Measurements from ENCODE around the gene KCNMA1. TPM values are rescaled to one million over a fixed set of nuclear protein-coding genes. Genes with fewer than 3 reads are reported as not detected.

Gene KCNMA1
- total RNA-seq, 1 experiment from 2014 or later, result 0.49 TPM

DNA sequence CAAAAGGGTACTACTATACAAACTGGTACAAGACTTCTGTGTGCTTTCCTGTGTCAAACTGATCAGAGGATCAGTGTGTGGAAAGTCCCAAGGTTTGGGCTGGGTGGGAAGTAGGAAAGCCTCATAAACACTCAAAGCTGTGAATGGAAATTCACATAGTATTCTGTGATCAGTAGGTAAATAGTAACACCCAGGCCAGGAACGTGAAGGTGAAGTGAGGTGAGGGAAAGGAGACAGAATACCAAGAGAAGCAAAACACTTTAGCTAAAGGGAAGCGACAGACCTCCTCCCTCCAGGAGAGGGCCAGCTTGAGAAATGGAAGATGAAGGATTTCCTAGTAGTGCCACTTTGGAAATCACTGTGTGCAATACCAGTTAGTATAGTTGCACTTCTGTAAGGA lies 451.9 kb downstream of the KCNMA1 start:
- H3K27me3 ChIP-seq (ENCODE audit: insufficient read depth, low read length), result peaks cover 40% of the 10 kb centered on the region
- intact Hi-C loops (cut with micrococcal nuclease), result no loop called here
- ATAC-seq, result no peak
- no TSS peak for BruUV-seq (replicated peaks)
- H2AFZ ChIP-seq (ENCODE audit: low read depth, low read length, poor library complexity, severe bottlenecking), result no peak overlapping the region
- H3K4me1 ChIP-seq (ENCODE audit: control insufficient read depth in 1 of 2, insufficient read depth in 2 of 2, low read length in 2 of 2), result no peaks in the 10 kb centered on the region
- H3K9ac ChIP-seq (ENCODE audit: low read length), result no peak overlapping the region
- H3K36me3 ChIP-seq (ENCODE audit: control insufficient read depth in 1 of 2, insufficient read depth in 2 of 2, low read length in 2 of 2), result no peaks in the 10 kb centered on the region
- ChIA-PET RAD21 (ENCODE audit: low non-redundant PET in 1 of 2, low total read pairs in 2 of 2, uncharacterized antibody in 2 of 2, unreplicated experiment in 2 of 2) (no interaction called here), CTCF (no interaction called here), POLR2A (no interaction called here)
- H3K9me2 ChIP-seq (ENCODE audit: insufficient read depth), result no peaks in the 10 kb centered on the region
- no peak overlapping the region for H3K4me2 ChIP-seq (ENCODE audit: low read length)
- no peaks in the 10 kb centered on the region for H3K79me2 ChIP-seq (ENCODE audit: insufficient read depth, low read length)
- H3K27ac ChIP-seq (ENCODE audit: low read depth, low read length), result no peak overlapping the region
- no peaks in the 10 kb centered on the region for H3K9me3 ChIP-seq (ENCODE audit: control insufficient read depth in 1 of 2, insufficient read depth in 1 of 2, low read depth in 1 of 2, low read length in 2 of 2)
- no peak overlapping the region for H3K4me3 ChIP-seq (replicated peaks in 1 of 2; ENCODE audit: low read depth in 1 of 2, low read length in 2 of 2)
- no peak for TF ChIP-seq ZNF274 (IDR thresholded peaks at IDR 0.05; ENCODE audit: low read depth, low read length)
- TF ChIP-seq EZH2phosphoT487 (IDR thresholded peaks at IDR 0.05; ENCODE audit: borderline replicate concordance), result no peak
- TF ChIP-seq, protein P1, sequence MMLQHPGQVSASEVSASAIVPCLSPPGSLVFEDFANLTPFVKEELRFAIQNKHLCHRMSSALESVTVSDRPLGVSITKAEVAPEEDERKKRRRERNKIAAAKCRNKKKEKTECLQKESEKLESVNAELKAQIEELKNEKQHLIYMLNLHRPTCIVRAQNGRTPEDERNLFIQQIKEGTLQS (IDR thresholded peaks at IDR 0.05), result no peak
- TF ChIP-seq RAD21 (IDR thresholded peaks at IDR 0.05; ENCODE audit: low read depth), result no peak
- TF ChIP-seq EZH2 (IDR thresholded peaks at IDR 0.05), result no peak
- no peak for TF ChIP-seq YY1 (IDR thresholded peaks at IDR 0.05; ENCODE audit: extremely low read depth, insufficient replicate concordance, low read depth, low read length)
- no peak for TF ChIP-seq JUND (IDR thresholded peaks at IDR 0.05)
- TF ChIP-seq EGR1 (IDR thresholded peaks at IDR 0.05; ENCODE audit: low read depth), result no peak
- TF ChIP-seq, protein P2, sequence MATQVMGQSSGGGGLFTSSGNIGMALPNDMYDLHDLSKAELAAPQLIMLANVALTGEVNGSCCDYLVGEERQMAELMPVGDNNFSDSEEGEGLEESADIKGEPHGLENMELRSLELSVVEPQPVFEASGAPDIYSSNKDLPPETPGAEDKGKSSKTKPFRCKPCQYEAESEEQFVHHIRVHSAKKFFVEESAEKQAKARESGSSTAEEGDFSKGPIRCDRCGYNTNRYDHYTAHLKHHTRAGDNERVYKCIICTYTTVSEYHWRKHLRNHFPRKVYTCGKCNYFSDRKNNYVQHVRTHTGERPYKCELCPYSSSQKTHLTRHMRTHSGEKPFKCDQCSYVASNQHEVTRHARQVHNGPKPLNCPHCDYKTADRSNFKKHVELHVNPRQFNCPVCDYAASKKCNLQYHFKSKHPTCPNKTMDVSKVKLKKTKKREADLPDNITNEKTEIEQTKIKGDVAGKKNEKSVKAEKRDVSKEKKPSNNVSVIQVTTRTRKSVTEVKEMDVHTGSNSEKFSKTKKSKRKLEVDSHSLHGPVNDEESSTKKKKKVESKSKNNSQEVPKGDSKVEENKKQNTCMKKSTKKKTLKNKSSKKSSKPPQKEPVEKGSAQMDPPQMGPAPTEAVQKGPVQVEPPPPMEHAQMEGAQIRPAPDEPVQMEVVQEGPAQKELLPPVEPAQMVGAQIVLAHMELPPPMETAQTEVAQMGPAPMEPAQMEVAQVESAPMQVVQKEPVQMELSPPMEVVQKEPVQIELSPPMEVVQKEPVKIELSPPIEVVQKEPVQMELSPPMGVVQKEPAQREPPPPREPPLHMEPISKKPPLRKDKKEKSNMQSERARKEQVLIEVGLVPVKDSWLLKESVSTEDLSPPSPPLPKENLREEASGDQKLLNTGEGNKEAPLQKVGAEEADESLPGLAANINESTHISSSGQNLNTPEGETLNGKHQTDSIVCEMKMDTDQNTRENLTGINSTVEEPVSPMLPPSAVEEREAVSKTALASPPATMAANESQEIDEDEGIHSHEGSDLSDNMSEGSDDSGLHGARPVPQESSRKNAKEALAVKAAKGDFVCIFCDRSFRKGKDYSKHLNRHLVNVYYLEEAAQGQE (IDR thresholded peaks at IDR 0.05; ENCODE audit: low read depth), result no peak
- TF ChIP-seq, protein P3, sequence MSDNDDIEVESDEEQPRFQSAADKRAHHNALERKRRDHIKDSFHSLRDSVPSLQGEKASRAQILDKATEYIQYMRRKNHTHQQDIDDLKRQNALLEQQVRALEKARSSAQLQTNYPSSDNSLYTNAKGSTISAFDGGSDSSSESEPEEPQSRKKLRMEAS (IDR thresholded peaks at IDR 0.05), result no peak
- TF ChIP-seq POLR2AphosphoS5 (IDR thresholded peaks at IDR 0.05; ENCODE audit: low read depth, low read length), result no peak
- TF ChIP-seq, protein P4, sequence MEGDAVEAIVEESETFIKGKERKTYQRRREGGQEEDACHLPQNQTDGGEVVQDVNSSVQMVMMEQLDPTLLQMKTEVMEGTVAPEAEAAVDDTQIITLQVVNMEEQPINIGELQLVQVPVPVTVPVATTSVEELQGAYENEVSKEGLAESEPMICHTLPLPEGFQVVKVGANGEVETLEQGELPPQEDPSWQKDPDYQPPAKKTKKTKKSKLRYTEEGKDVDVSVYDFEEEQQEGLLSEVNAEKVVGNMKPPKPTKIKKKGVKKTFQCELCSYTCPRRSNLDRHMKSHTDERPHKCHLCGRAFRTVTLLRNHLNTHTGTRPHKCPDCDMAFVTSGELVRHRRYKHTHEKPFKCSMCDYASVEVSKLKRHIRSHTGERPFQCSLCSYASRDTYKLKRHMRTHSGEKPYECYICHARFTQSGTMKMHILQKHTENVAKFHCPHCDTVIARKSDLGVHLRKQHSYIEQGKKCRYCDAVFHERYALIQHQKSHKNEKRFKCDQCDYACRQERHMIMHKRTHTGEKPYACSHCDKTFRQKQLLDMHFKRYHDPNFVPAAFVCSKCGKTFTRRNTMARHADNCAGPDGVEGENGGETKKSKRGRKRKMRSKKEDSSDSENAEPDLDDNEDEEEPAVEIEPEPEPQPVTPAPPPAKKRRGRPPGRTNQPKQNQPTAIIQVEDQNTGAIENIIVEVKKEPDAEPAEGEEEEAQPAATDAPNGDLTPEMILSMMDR (IDR thresholded peaks at IDR 0.05 in 2 of 3, conservative IDR thresholded peaks at IDR 0.05 in 1 of 3; ENCODE audit: borderline replicate concordance in 1 of 3, insufficient read depth in 1 of 3, low read depth in 2 of 3, low read length in 2 of 3), result no peak
- no peak for TF ChIP-seq SP1 (IDR thresholded peaks at IDR 0.05; ENCODE audit: low read depth)
- TF ChIP-seq ZFX (IDR thresholded peaks at IDR 0.05), result no peak
- TF ChIP-seq, protein P5, sequence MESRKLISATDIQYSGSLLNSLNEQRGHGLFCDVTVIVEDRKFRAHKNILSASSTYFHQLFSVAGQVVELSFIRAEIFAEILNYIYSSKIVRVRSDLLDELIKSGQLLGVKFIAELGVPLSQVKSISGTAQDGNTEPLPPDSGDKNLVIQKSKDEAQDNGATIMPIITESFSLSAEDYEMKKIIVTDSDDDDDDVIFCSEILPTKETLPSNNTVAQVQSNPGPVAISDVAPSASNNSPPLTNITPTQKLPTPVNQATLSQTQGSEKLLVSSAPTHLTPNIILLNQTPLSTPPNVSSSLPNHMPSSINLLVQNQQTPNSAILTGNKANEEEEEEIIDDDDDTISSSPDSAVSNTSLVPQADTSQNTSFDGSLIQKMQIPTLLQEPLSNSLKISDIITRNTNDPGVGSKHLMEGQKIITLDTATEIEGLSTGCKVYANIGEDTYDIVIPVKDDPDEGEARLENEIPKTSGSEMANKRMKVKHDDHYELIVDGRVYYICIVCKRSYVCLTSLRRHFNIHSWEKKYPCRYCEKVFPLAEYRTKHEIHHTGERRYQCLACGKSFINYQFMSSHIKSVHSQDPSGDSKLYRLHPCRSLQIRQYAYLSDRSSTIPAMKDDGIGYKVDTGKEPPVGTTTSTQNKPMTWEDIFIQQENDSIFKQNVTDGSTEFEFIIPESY (IDR thresholded peaks at IDR 0.05; ENCODE audit: extremely low read depth, insufficient replicate concordance, low read length), result no peak
- no peak for TF ChIP-seq TCF7L2 (IDR thresholded peaks at IDR 0.05; ENCODE audit: borderline replicate concordance, extremely low read depth, insufficient read depth, insufficient read length)
- TF ChIP-seq CEBPB (IDR thresholded peaks at IDR 0.05; ENCODE audit: low read depth), result no peak
- TF ChIP-seq SRF (IDR thresholded peaks at IDR 0.05; ENCODE audit: low read depth), result no peak
- no peak for TF ChIP-seq CBX3 (IDR thresholded peaks at IDR 0.05; ENCODE audit: low read depth)
- no peak for TF ChIP-seq SIN3A (IDR thresholded peaks at IDR 0.05; ENCODE audit: low read depth)
- no peaks in the 10 kb centered on the region for H4K20me1 ChIP-seq (ENCODE audit: insufficient read depth)
- DNase-seq (ENCODE audit: low read depth, low spot score), result no peak

Data from HCT116 (cell line).